Measurements from ENCODE around the gene SH3D19. TPM values are rescaled to one million over a fixed set of nuclear protein-coding genes. Genes with fewer than 3 reads are reported as not detected.

SH3D19 gene
- total and polyA plus RNA-seq, 12 donors: 32.4 to 175 (median 116) TPM

DNA sequence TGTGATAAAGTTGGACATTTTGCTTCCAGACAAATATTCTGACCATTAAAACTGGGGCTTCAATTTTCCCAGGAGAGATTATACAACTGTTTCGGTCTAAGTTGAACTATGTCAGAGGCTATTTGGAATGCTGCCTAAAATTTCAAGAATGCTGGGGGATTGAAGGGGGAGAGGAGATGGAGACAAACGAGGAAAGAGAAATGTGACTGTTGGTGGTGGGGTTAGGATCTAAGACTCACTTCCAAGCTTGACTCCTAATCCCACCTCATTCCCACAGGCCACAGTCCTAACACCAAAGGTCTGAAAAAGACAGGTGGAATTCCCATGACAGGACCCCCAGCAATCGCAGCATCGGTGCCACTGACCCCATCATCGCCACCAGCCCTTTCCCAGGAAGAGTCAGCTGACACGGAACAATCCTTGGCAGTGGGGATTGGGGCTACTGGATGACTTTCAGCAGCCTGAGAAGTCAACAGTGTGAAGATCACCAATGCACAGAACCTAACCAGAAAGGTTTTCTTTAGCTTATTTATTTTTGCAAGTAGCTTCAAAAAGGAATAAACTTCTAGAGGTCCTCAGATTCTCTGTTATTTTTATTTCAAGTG is 122.5 kb downstream of the SH3D19 start:
- Histone ChIP-seq H3K4me3 (peak overlapping the region in 1 of 10 donors; percentile 2), H3K27ac (peak overlapping the region in 9 of 10 donors; percentile 29 to 76 (median 68)), H3K36me3 (no peaks in the 10 kb centered on the region), H3K4me1 (peaks cover 3 to 88% (median 70%) of the 10 kb centered on the region in 9 donors), H3K27me3 (no peaks in the 10 kb centered on the region), H3K9me3 (no peaks in the 10 kb centered on the region)
- ATAC-seq (peak; percentile 25 to 74 (median 50)), DNase-seq (peak in 1 of 2 donors; percentile 22)
- intact Hi-C loops (cut with DNase I): loop anchor here in 1 of 10 donors (10.0 kb wide), 1 partner anchor 122 kb away; the partner anchor contains the start of gene SH3D19
- 9 to 15% methylated on average over 6 of the region's 6 CpGs for WGBS, 2 donors
- TF ChIP-seq, protein P1, sequence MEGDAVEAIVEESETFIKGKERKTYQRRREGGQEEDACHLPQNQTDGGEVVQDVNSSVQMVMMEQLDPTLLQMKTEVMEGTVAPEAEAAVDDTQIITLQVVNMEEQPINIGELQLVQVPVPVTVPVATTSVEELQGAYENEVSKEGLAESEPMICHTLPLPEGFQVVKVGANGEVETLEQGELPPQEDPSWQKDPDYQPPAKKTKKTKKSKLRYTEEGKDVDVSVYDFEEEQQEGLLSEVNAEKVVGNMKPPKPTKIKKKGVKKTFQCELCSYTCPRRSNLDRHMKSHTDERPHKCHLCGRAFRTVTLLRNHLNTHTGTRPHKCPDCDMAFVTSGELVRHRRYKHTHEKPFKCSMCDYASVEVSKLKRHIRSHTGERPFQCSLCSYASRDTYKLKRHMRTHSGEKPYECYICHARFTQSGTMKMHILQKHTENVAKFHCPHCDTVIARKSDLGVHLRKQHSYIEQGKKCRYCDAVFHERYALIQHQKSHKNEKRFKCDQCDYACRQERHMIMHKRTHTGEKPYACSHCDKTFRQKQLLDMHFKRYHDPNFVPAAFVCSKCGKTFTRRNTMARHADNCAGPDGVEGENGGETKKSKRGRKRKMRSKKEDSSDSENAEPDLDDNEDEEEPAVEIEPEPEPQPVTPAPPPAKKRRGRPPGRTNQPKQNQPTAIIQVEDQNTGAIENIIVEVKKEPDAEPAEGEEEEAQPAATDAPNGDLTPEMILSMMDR (IDR thresholded peaks at IDR 0.05): no peak

DNA sequence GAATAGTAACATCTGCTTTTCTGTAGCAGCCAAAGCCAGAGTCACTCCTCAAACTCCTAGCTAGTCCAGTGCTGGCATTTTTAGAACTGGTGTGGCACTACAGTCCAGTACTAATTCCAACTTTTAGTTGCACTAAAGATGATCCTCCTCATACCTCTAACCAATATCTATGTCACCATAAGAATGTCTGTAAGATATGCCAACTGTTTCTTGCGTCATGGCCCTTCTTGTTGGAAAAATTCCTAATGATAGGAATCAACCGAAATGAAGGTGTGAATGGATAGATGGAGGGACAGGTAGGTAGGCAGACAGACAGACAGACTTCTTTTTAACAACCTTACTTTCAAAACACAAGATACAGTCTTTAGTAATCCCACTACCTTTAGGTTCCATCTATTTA is 123.0 kb downstream of the SH3D19 start:
- no peak overlapping the region for H3K4me3 ChIP-seq
- no peak for DNase-seq
- intact Hi-C loops (cut with DNase I): loop anchor here in 1 of 10 donors (10.0 kb wide), 1 partner anchor 122 kb away; the partner anchor contains the start of gene SH3D19
- 55 to 62% methylated on average over 2 of the region's 2 CpGs for WGBS, 2 donors
- no peaks in the 10 kb centered on the region for H3K36me3 ChIP-seq
- H3K4me1 ChIP-seq: peaks cover 3 to 88% (median 67%) of the 10 kb centered on the region in 9 donors
- ATAC-seq: no peak
- peak overlapping the region in 8 of 10 donors; percentile 29 to 76 (median 68) for H3K27ac ChIP-seq
- no peaks in the 10 kb centered on the region for H3K9me3 ChIP-seq
- no peaks in the 10 kb centered on the region for H3K27me3 ChIP-seq
- TF ChIP-seq, protein P1 (IDR thresholded peaks at IDR 0.05): no peak

DNA sequence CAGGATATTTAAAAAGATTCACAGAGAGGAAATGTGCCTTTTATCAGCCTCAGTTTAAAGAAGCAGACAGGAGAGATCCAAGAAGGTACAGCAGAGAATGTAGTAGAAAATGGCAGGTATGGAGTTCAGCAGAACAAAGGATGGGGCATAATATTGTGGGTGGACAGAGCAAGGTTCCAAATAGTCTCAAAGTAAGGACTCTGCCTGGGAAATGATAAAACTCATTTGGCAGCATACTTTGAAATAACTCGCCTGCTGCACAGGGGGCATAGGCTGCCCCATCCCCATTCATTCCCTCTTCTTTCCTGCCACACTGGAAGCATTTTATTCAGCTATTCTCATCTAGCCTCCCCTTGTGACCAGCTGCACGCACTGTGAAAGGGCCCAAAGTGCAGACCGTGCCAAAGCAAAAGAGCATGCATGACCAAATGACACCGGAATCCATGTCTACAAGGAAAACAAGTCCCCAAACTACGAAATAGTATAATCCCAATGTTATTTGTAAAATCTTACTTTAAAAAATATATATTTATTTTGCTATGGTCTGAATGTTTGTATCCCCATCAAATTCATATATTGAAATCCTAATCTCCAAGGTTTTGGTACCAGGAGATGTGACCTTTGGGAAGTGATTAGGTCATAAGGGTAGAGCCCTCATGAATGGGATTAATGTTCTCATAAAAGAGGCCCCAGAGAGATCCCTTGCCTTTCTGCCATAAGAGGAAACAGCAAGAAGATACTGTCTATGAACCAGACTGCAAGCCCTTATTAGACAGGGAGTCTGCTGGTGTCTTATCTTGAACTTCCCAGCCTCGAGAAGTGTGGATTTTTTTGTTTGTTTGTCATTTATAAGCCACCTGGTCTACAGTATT is 125.8 kb downstream of the SH3D19 start:
- Histone ChIP-seq H3K27me3 (no peaks in the 10 kb centered on the region), H3K4me1 (peaks cover 8 to 85% (median 62%) of the 10 kb centered on the region in 9 donors), H3K36me3 (no peaks in the 10 kb centered on the region), H3K9me3 (no peaks in the 10 kb centered on the region), H3K27ac (peak overlapping the region in 9 of 10 donors; percentile 21 to 76 (median 63)), H3K4me3 (no peak overlapping the region)
- ATAC-seq (peak; percentile 46 to 77 (median 62)), DNase-seq (peak; percentile 23 to 34)
- WGBS, 2 donors: 54 to 56% methylated on average over 6 of the region's 6 CpGs
- TF ChIP-seq, protein P1 (IDR thresholded peaks at IDR 0.05): peak in 1 of 9 donors; percentile 8
- intact Hi-C loops (cut with DNase I): loop anchor here in 1 of 10 donors (10.0 kb wide), 1 partner anchor 125 kb away; the partner anchor contains the start of gene SH3D19

DNA sequence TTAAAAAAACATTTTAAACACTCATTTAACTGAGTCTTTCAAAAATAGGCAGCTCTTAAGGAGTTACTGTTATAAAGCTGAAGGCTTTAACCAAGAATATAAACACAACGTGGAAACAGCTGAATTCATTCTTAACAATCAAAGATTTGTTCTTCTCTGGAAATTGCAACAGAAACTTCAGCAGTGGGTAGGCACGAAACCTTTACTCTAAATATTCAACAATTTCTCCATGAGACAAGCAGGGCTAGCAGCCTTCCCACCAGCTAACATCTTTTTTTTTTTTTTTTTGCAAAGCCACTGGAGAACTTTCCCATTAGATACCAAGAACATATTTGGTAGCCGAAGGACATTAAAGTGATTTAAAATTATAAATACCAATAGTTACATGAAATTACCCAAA is 126.7 kb downstream of the SH3D19 start:
- TF ChIP-seq, protein P1 (IDR thresholded peaks at IDR 0.05): no peak
- DNase-seq: no peak
- peak in 1 of 8 donors; percentile 4 for ATAC-seq
- intact Hi-C loops (cut with DNase I): no loop called here
- Histone ChIP-seq H3K4me1 (peaks cover 8 to 77% (median 61%) of the 10 kb centered on the region in 9 donors), H3K36me3 (no peaks in the 10 kb centered on the region), H3K9me3 (no peaks in the 10 kb centered on the region), H3K27me3 (no peaks in the 10 kb centered on the region), H3K4me3 (no peak overlapping the region), H3K27ac (peak overlapping the region in 9 of 10 donors; percentile 21 to 76 (median 63))
- WGBS, 2 donors: 68% methylated on average over 3 of the region's 3 CpGs

Data from heart right ventricle (tissue), 16 donors.